GM12878 (cell line): ENCODE results near the gene GBGT1. TPM values are rescaled to one million over a fixed set of nuclear protein-coding genes. Genes with fewer than 3 reads are reported as not detected.

ENCODE experiments used
- ATAC-seq: fragments of 200-7000 bp; cut with Tn5 transposase; 3 replicates; pipeline ENCODE4 v1.9.1; 2020; ENCODE audit warnings: mild to moderate bottlenecking, moderate library complexity
- BruUV-seq: library from RNA; stranded (reverse); fragments of 400-500 nt; replicated peaks from 2 replicates; lab custom pipeline; 2021; lab: Mats Ljungman, UMichigan
- CTCF ChIA-PET: fragments of 300-600 bp; sonication (Branson Sonifier 250); formaldehyde crosslinking; extraction: SDS; loops from one replicate; lab custom pipeline; 2021; ENCODE audit warnings: inconsistent platforms; lab: Yijun Ruan, JAX
- POLR2A ChIA-PET: fragments of 350-600 bp; formaldehyde crosslinking; extraction: SDS; loops from one replicate; lab custom pipeline; 2021; ENCODE audit warnings: inconsistent platforms; lab: Charles Lee
- RAD21 ChIA-PET: fragments of 300-600 bp; sonication (Branson Sonifier 250); formaldehyde crosslinking; loops from one replicate; lab custom pipeline; 2023; ENCODE audit warnings: antibody characterized with exemption; ENCODE audit not compliant: unreplicated experiment; lab: Charles Lee
- SMC1A ChIA-PET: fragments of 300-600 bp; sonication (Branson Sonifier 250); formaldehyde crosslinking; loops from one replicate; lab custom pipeline; 2023; ENCODE audit not compliant: unreplicated experiment, uncharacterized antibody; lab: Charles Lee
- DNase-seq: peaks from one replicate; pipeline ENCODE4 v3.0.0-alpha.2; 2011; ENCODE audit warnings: low read depth, low spot score
- FAIRE-seq: peaks from 3 replicates; lab custom pipeline; 2011; peaks lifted over from hg19 to GRCh38; lab: Jason Lieb, UNC
- H2AFZ ChIP-seq: 2 replicates; pipeline ENCODE4 v1.6.0; 2011; ENCODE audit warnings: low read depth, low read length, control low read depth; ENCODE audit not compliant: control insufficient read depth
- H3K27ac ChIP-seq: 2 replicates; pipeline ENCODE4 v1.5.1; 2011; ENCODE audit warnings: control low read depth; ENCODE audit not compliant: control insufficient read depth, insufficient read depth
- H3K27me3 ChIP-seq, 2 experiments: replicated peaks in 1 of 2; 2 replicates each; pipeline versions ENCODE4 v1.6.0 to v1.6.1; 2011; ENCODE audit warnings: low read length in 1 of 2; ENCODE audit not compliant: control insufficient read depth in 2 of 2, insufficient read depth in 2 of 2
- H3K36me3 ChIP-seq, 2 experiments: 2 replicates each; pipeline ENCODE4 v1.5.1; 2011; ENCODE audit warnings: low read length in 1 of 2; ENCODE audit not compliant: control insufficient read depth in 2 of 2, insufficient read depth in 2 of 2
- H3K4me1 ChIP-seq: 2 replicates; pipeline ENCODE4 v1.6.1; 2011; ENCODE audit warnings: mild to moderate bottlenecking, low read length, moderate library complexity, mixed read lengths; ENCODE audit not compliant: control insufficient read depth, insufficient read depth
- H3K4me2 ChIP-seq: 2 replicates; pipeline ENCODE4 v1.6.0; 2011; ENCODE audit warnings: control low read depth; ENCODE audit not compliant: control insufficient read depth, insufficient read depth
- H3K4me3 ChIP-seq: fragments of 200-600 bp; sonication (generic); 2 replicates; pipeline ENCODE4 v1.5.1; 2016
- H3K79me2 ChIP-seq: 2 replicates; pipeline ENCODE4 v1.6.0; 2011; ENCODE audit warnings: low read length; ENCODE audit not compliant: control insufficient read depth, insufficient read depth
- H3K9ac ChIP-seq: 2 replicates; pipeline ENCODE4 v1.8.0; 2011; ENCODE audit warnings: low read length, control low read depth, mixed read lengths; ENCODE audit not compliant: control insufficient read depth, insufficient read depth
- H3K9me3 ChIP-seq: replicated peaks from 3 replicates; pipeline ENCODE4 v1.5.1; 2011; ENCODE audit warnings: mild to moderate bottlenecking, low read length; ENCODE audit not compliant: control insufficient read depth, insufficient read depth
- H4K20me1 ChIP-seq: 2 replicates; pipeline ENCODE4 v1.6.0; 2011; ENCODE audit not compliant: control insufficient read depth, insufficient read depth
- CBX5 ChIP-seq: sonication (generic); IDR thresholded peaks from 2 replicates; pipeline ENCODE4 v1.6.1; 2016; ENCODE audit warnings: low read depth, moderate library complexity, mild to moderate bottlenecking, inconsistent platforms
- CREB1 ChIP-seq: IDR thresholded peaks from 2 replicates; pipeline ENCODE4 v1.6.1; 2012; ENCODE audit warnings: low read depth, mild to moderate bottlenecking, inconsistent platforms
- E2F8 ChIP-seq: fragments of 450-650 bp; IDR thresholded peaks from 2 replicates; pipeline ENCODE4 v1.6.1; 2018; ENCODE audit warnings: mild to moderate bottlenecking, low read depth, moderate library complexity; ENCODE audit not compliant: partially characterized antibody
- ELK1 ChIP-seq: IDR thresholded peaks from 2 replicates; pipeline ENCODE4 v1.6.1; 2012; ENCODE audit warnings: low read depth, low read length, improper control_type of control experiment
- IRF4 ChIP-seq: IDR thresholded peaks from 2 replicates; pipeline ENCODE4 v1.6.1; 2011; ENCODE audit warnings: low read depth, low read length
- KAT2A ChIP-seq: conservative IDR thresholded peaks from 2 replicates; pipeline ENCODE4 v1.6.1; 2011; ENCODE audit warnings: low read depth, low read length; ENCODE audit not compliant: control insufficient read depth
- NR2C1 ChIP-seq: fragments of 450-650 bp; IDR thresholded peaks from 2 replicates; pipeline ENCODE4 v1.6.1; 2017; ENCODE audit warnings: antibody characterized with exemption, mild to moderate bottlenecking, moderate library complexity
- NR2C2 ChIP-seq: IDR thresholded peaks from 2 replicates; pipeline ENCODE4 v1.6.1; 2011; ENCODE audit warnings: borderline replicate concordance, low read depth; ENCODE audit not compliant: control insufficient read depth, insufficient read length
- NR2F1 ChIP-seq: fragments of 450-650 bp; conservative IDR thresholded peaks from 2 replicates; pipeline ENCODE4 v1.6.1; 2017; ENCODE audit warnings: mild to moderate bottlenecking
- PAX5 ChIP-seq: IDR thresholded peaks from 2 replicates; pipeline ENCODE4 v1.6.1; 2011; ENCODE audit warnings: low read depth, low read length, borderline replicate concordance
- RAD51 ChIP-seq: fragments of 450-650 bp; IDR thresholded peaks from 2 replicates; pipeline ENCODE4 v1.6.1; 2016; ENCODE audit warnings: moderate library complexity, mild to moderate bottlenecking, inconsistent platforms
- SRF ChIP-seq, 2 experiments: IDR thresholded peaks; 2 replicates each; pipeline ENCODE4 v1.6.1; 2011; ENCODE audit warnings: low read depth in 2 of 2, low read length in 2 of 2, mild to moderate bottlenecking in 1 of 2, moderate library complexity in 1 of 2
- SUZ12 ChIP-seq: fragments of 200-600 bp; sonication (generic); IDR thresholded peaks from one replicate; pipeline ENCODE4 v1.6.1; 2018; ENCODE audit warnings: antibody characterized with exemption, mild to moderate bottlenecking; ENCODE audit not compliant: unreplicated experiment
- TBL1XR1 ChIP-seq: IDR thresholded peaks from 2 replicates; pipeline ENCODE4 v1.6.1; 2012; ENCODE audit warnings: low read depth, low read length, improper control_type of control experiment
- USF2 ChIP-seq: IDR thresholded peaks from 2 replicates; pipeline ENCODE4 v1.6.1; 2011; ENCODE audit warnings: low read depth, low read length, improper control_type of control experiment, borderline replicate concordance
- ZBTB33 ChIP-seq: fragments of 450-650 bp; IDR thresholded peaks from 2 replicates; pipeline ENCODE4 v1.6.1; 2017; ENCODE audit warnings: mild to moderate bottlenecking
- ZNF622 ChIP-seq: fragments of 450-650 bp; IDR thresholded peaks from 2 replicates; pipeline ENCODE4 v1.6.1; 2017; ENCODE audit warnings: mild to moderate bottlenecking, inconsistent platforms
- WGBS: methylation state at CpG from one replicate; pipeline ENCODE4 v1.1.6; 2016; ENCODE audit warnings: low lambda C conversion rate; ENCODE audit not compliant: insufficient replicate concordance, insufficient coverage; ENCODE audit errors: missing lambda C conversion rate; 5-methylcytosine and 5-hydroxymethylcytosine counted together
- in situ Hi-C: fragments of 300-500 bp; cut with MboI; formaldehyde crosslinking; loops from 9 replicates; pipeline ENCODE4 v1.14.3; 2018; ENCODE audit warnings: mixed read lengths
- intact Hi-C: fragments of 100-400 bp; cut with micrococcal nuclease; formaldehyde crosslinking; loops from one replicate; pipeline ENCODE4 v1.14.2; 2022; ENCODE audit not compliant: unreplicated experiment
- polyA plus RNA-seq, 11 experiments: library from polyadenylated mRNA; depleted of rRNA in 4 of 11; unstranded in 6 of 11; stranded (reverse) in 5 of 11; fragments of >200 nt; fragmentation: Nextera tagmentation in 4 of 11; fragmentation: Illumina TruSeq in 1 of 11; extraction: Ambion mirVana in 4 of 11; extraction: Trizol in 1 of 11; gene quantifications; 1 replicate in 1 of 11; 2 replicates in 10 of 11; pipeline versions ENCODE4 v1.2.1 to v1.2.3, GENCODE V29; 2011 to 2016; ENCODE audit warnings: inconsistent platforms in 2 of 11, missing spikeins in 2 of 11, low read depth in 1 of 11
- total RNA-seq, 4 experiments: library from RNA; depleted of rRNA in 3 of 4; stranded (reverse); fragments of >200 nt in 3 of 4; fragmentation: Illumina TruSeq in 1 of 4; extraction: Trizol in 1 of 4; gene quantifications; 2 replicates each; pipeline versions ENCODE4 v1.2.1 to v1.2.3, GENCODE V29; 2013 to 2021

Gene GBGT1
- total and polyA plus RNA-seq, 10 of the 15 experiments (the other 5 are each of a cell fraction or from before 2014, with no cell fraction given), result 0.08 to 1.9 (median 0.49) TPM

GRCh38 chr9:133115604-133116345 is 47.9 kb downstream of the GBGT1 start:
- Histone ChIP-seq H3K9me3 (no peaks in the 10 kb centered on the region), H3K27ac (peak overlapping the region; percentile 88), H3K9ac (peak overlapping the region; percentile 73), H2AFZ (no peak overlapping the region), H3K4me1 (peaks cover 67% of the 10 kb centered on the region), H3K79me2 (peaks cover 71% of the 10 kb centered on the region), H3K4me2 (peak overlapping the region; percentile 87), H4K20me1 (no peaks in the 10 kb centered on the region; the same call in 1 of the 2 replicates), H3K27me3 (no peaks in the 10 kb centered on the region), H3K4me3 (peak overlapping the region; percentile 63; the same call in 1 of the 2 replicates), H3K36me3 (no peaks in the 10 kb centered on the region; a peak in 1 of 4 replicates)
- RAD21 ChIA-PET, result interaction anchor here (0.7 to 14.4 kb wide), 5 partner anchors 11 to 30 kb away, joined by 3 to 219 read pairs (median 9); no protein-coding TSS in a partner anchor
- CTCF ChIA-PET, result interaction anchor here (0.7 to 22.5 kb wide), 12 partner anchors 9 to 94 kb away, joined by 3 to 401 read pairs (median 4); no protein-coding TSS in a partner anchor
- intact Hi-C loops (loop anchor here (2.0 kb wide), 1 partner anchor 29 kb away; no protein-coding TSS in a partner anchor), in situ Hi-C loops (no loop called here)
- DNase-seq, result peak; percentile 79
- POLR2A ChIA-PET, result interaction anchor here (0.8 to 7.3 kb wide), 9 partner anchors 10 to 363 kb away, joined by 3 to 66 read pairs (median 17); partner anchors contain the start of genes GTF3C5 and SLC2A6
- WGBS, result 8% methylated on average over 30 of the region's 32 CpGs
- SMC1A ChIA-PET, result interaction anchor here (0.8 to 3.9 kb wide), 8 partner anchors 10 to 93 kb away, joined by 3 to 44 read pairs (median 4); no protein-coding TSS in a partner anchor
- peak; percentile 100 for FAIRE-seq
- peak; percentile 88 for ATAC-seq
- TSS peak; percentile 87 for BruUV-seq
- TF ChIP-seq E2F8 (no peak), CREB1 (no peak), SRF (IDR thresholded peaks at IDR 0.05; ENCODE audit: low read depth in 2 of 2, low read length in 2 of 2) (no peak), NR2C2 (no peak), ZBTB33 (no peak), CBX5 (no peak), USF2 (no peak), NR2F1 (peak; percentile 54), SUZ12 (no peak), IRF4 (peak; percentile 78), TBL1XR1 (no peak), RAD51 (no peak), NR2C1 (no peak), KAT2A (no peak), ELK1 (no peak), PAX5 (no peak), ZNF622 (no peak)
